Measurements from ENCODE around the gene SLC25A27.

- TF ChIP-seq CTCF (IDR thresholded peaks at IDR 0.05; ENCODE audit: low read depth, low read length, missing input control) (no peak), TAF1 (conservative IDR thresholded peaks at IDR 0.05) (no peak), MAX (IDR thresholded peaks at IDR 0.05) (no peak), SP1 (IDR thresholded peaks at IDR 0.05) (no peak), FOXA1 (IDR thresholded peaks at IDR 0.05) (no peak)
These were observed 34.0 kb upstream of the SLC25A27 start for GRCh38 chr6:46618726-46619125.
